ENCODE data around the gene ENTR1.

The ENTR1 gene

GRCh38 chr9:136418182-136419091, 8.0 kb upstream of the ENTR1 start:
- Histone ChIP-seq H4K20me1 (ENCODE audit: control insufficient read depth, insufficient read depth, low read depth, low read length) (no peaks in the 10 kb centered on the region), H3K9me2 (replicated peaks; ENCODE audit: control insufficient read depth, low read length) (no peaks in the 10 kb centered on the region), H3K4me3 (ENCODE audit: low read length) (no peak overlapping the region), H3K27me3 (ENCODE audit: control insufficient read depth, low read length) (no peaks in the 10 kb centered on the region), H3K9me3 (ENCODE audit: control insufficient read depth, insufficient read depth, low read length) (no peaks in the 10 kb centered on the region), H3K36me3 (ENCODE audit: control insufficient read depth, low read length) (peaks cover 91% of the 10 kb centered on the region), H3K27ac (ENCODE audit: low read depth, low read length) (no peak overlapping the region), H3F3A (ENCODE audit: control insufficient read depth, insufficient read depth) (no peaks in the 10 kb centered on the region), H3K4me2 (ENCODE audit: low read length) (no peak overlapping the region), H3K79me2 (ENCODE audit: control insufficient read depth, low read length) (peaks cover 11% of the 10 kb centered on the region), H3K4me1 (ENCODE audit: control insufficient read depth, low read length) (no peaks in the 10 kb centered on the region)
- TF ChIP-seq EZH2phosphoT487 (IDR thresholded peaks at IDR 0.05; ENCODE audit: borderline replicate concordance, low read length) (no peak), CTCF (IDR thresholded peaks at IDR 0.05; ENCODE audit: low read depth, low read length, poor library complexity, severe bottlenecking) (no peak)

GRCh38 chr9:136416914-136417313, 6.5 kb upstream of the ENTR1 start:
- Histone ChIP-seq H3K9me2 (replicated peaks; ENCODE audit: control insufficient read depth, low read length) (no peaks in the 10 kb centered on the region), H3K36me3 (ENCODE audit: control insufficient read depth, low read length) (peaks cover 91% of the 10 kb centered on the region), H3K4me1 (ENCODE audit: control insufficient read depth, low read length) (peaks cover 7% of the 10 kb centered on the region), H3K4me3 (ENCODE audit: low read length) (no peak overlapping the region), H4K20me1 (ENCODE audit: control insufficient read depth, insufficient read depth, low read depth, low read length) (peaks cover 6% of the 10 kb centered on the region; the same call in 1 of the 2 replicates), H3K27me3 (ENCODE audit: control insufficient read depth, low read length) (no peaks in the 10 kb centered on the region), H3K27ac (ENCODE audit: low read depth, low read length) (no peak overlapping the region), H3K9me3 (ENCODE audit: control insufficient read depth, insufficient read depth, low read length) (no peaks in the 10 kb centered on the region), H3K79me2 (ENCODE audit: control insufficient read depth, low read length) (peaks cover 26% of the 10 kb centered on the region), H3K4me2 (ENCODE audit: low read length) (no peak overlapping the region), H3F3A (ENCODE audit: control insufficient read depth, insufficient read depth) (no peaks in the 10 kb centered on the region)
- TF ChIP-seq CTCF (IDR thresholded peaks at IDR 0.05; ENCODE audit: low read depth, low read length, poor library complexity, severe bottlenecking), result no peak
- TF ChIP-seq EZH2phosphoT487 (IDR thresholded peaks at IDR 0.05; ENCODE audit: borderline replicate concordance, low read length), result no peak

- Histone ChIP-seq H4K20me1 (ENCODE audit: control insufficient read depth, insufficient read depth, low read depth, low read length) (peaks cover 11% of the 10 kb centered on the region; the same call in 1 of the 2 replicates), H3K36me3 (ENCODE audit: control insufficient read depth, low read length) (peaks cover 91% of the 10 kb centered on the region), H3K27me3 (ENCODE audit: control insufficient read depth, low read length) (no peaks in the 10 kb centered on the region)
Measured at GRCh38 chr9:136416427-136416826, 6.0 kb upstream of the ENTR1 start.

More at GRCh38 chr9:136416427-136416826, 6.0 kb upstream of the ENTR1 start:
- H3K4me1 ChIP-seq (ENCODE audit: control insufficient read depth, low read length), result peaks cover 12% of the 10 kb centered on the region
- H3K4me2 ChIP-seq (ENCODE audit: low read length), result no peak overlapping the region
- no peak overlapping the region for H3K27ac ChIP-seq (ENCODE audit: low read depth, low read length)
- TF ChIP-seq CTCF (IDR thresholded peaks at IDR 0.05; ENCODE audit: low read depth, low read length, poor library complexity, severe bottlenecking) (no peak), EZH2phosphoT487 (IDR thresholded peaks at IDR 0.05; ENCODE audit: borderline replicate concordance, low read length) (no peak)
- no peaks in the 10 kb centered on the region for H3F3A ChIP-seq (ENCODE audit: control insufficient read depth, insufficient read depth)
- no peaks in the 10 kb centered on the region for H3K9me3 ChIP-seq (ENCODE audit: control insufficient read depth, insufficient read depth, low read length)
- H3K79me2 ChIP-seq (ENCODE audit: control insufficient read depth, low read length), result peaks cover 31% of the 10 kb centered on the region
- H3K4me3 ChIP-seq (ENCODE audit: low read length), result no peak overlapping the region
- H3K9me2 ChIP-seq (replicated peaks; ENCODE audit: control insufficient read depth, low read length), result no peaks in the 10 kb centered on the region

Measured in DOHH2 (cell line).